Choroid plexus epithelial cell (primary cell): ENCODE results near the gene PTK6.

Source experiments
- DNase-seq: peaks from one replicate; pipeline ENCODE4 v3.0.0-alpha.2; 2010; ENCODE audit warnings: low read depth
- H3K4me3 ChIP-seq: 2 replicates; pipeline ENCODE4 v1.5.1; 2011; ENCODE audit warnings: low read depth, mild to moderate bottlenecking, control low read depth, low read length, moderate library complexity
- CTCF ChIP-seq: conservative IDR thresholded peaks from 2 replicates; pipeline ENCODE4 v1.5.1; 2011; ENCODE audit warnings: low read depth, mild to moderate bottlenecking, control low read depth, inconsistent platforms, low read length, moderate library complexity

PTK6 gene

GRCh38 chr20:63558804-63559484 is 21.8 kb upstream of the PTK6 start:
- TF ChIP-seq CTCF: no peak
- no peak for DNase-seq
- H3K4me3 ChIP-seq: no peak overlapping the region

GRCh38 chr20:63557481-63557891 is 20.3 kb upstream of the PTK6 start:
- no peak for TF ChIP-seq CTCF
- no peak overlapping the region for H3K4me3 ChIP-seq
- DNase-seq: no peak

DNA sequence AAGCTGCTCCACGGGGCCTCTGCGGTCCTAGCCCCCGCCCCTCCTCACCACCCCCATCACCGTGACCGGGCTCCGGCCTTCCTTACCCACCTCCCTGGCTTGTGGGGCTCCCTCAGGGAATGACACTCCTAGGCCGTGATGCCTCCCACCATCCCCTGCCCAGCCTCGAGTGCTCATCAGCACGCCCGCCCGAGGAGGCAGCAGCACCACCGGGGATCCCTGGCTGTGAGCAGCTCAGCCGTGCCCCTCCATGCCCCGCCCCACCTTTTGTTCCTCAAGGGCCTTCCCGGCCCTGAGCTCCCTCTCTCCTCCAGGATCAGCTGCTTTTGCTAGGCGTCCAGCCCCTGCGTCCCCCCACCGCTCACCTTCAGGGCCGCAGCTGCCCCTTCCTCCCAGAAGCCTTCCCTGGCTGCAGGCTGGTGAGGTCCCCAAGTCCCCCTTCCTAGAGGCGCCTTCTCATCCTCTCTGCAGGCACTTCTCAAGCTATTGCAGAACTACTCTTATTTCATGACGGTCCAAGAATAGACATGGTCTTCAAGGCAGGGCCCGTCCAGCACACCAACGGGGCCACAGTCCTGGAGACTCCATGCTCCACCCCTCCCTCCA is 19.8 kb upstream of the PTK6 start:
- H3K4me3 ChIP-seq: no peak overlapping the region
- no peak for DNase-seq
- no peak for TF ChIP-seq CTCF

DNA sequence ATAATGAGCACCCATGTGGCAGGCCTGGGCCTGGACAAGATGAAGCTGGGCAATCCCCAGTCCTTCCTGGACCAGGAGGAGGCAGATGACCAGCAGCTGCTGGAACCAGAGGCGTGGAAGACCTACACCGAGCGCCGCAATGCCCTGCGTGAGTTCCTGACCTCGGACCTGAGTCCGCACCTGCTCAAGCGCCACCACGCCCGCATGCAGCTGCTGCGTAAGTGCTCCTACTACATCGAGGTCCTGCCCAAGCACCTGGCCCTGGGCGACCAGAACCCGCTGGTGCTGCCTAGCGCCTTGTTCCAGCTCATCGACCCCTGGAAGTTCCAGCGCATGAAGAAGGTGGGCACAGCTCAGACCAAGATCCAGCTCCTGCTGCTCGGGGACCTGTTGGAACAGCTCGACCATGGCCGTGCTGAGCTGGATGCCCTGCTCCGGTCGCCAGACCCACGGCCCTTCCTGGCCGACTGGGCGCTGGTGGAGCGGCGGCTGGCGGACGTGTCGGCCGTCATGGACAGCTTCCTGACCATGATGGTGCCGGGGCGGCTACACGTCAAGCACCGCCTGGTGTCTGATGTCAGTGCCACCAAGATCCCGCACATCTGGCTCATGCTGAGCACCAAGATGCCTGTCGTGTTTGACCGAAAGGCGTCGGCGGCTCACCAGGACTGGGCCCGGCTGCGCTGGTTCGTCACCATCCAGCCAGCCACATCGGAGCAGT is 18.6 kb upstream of the PTK6 start:
- no peak overlapping the region for H3K4me3 ChIP-seq
- DNase-seq: no peak
- TF ChIP-seq CTCF: no peak

GRCh38 chr20:63554361-63555278 is 17.4 kb upstream of the PTK6 start:
- DNase-seq: no peak
- no peak overlapping the region for H3K4me3 ChIP-seq

More at GRCh38 chr20:63554361-63555278, 17.4 kb upstream of the PTK6 start:
- TF ChIP-seq CTCF: no peak
